ENCODE data around the gene MYO1A.
"Not testable (repeated sequence)": the region's sequence is repeated elsewhere in the genome, so short reads cannot be mapped to it uniquely, and the experiment has no call there.

The MYO1A gene

GRCh38 chr12:57087010-57087690 is 37.2 kb upstream of the MYO1A start:
- peak; percentile 94 to 99 (median 98) for DNase-seq

- DNase-seq = peak; percentile 91 to 93 (median 92)
These were observed 36.6 kb upstream of the MYO1A start for GRCh38 chr12:57086493-57087009.

GRCh38 chr12:57085999-57086492 is 36.1 kb upstream of the MYO1A start:
- peak in 2 of 3 donors; percentile 45 to 56 for DNase-seq

GRCh38 chr12:57080855-57081254 is 30.9 kb upstream of the MYO1A start:
- DNase-seq = no peak

- DNase-seq = no peak
These were observed 29.9 kb upstream of the MYO1A start for GRCh38 chr12:57079821-57080220.

- peak; percentile 98 to 100 (median 99) for DNase-seq
These were observed 28.8 kb upstream of the MYO1A start, which contains the start of gene NEMP1 for GRCh38 chr12:57078519-57079404. Gene NEMP1 (minus strand): TSS chr12:57078791. CDS start chr12:57078745, 46 bp downstream.

- peak in 1 of 3 donors; percentile 39 for DNase-seq
These were observed 23.9 kb upstream of the MYO1A start for GRCh38 chr12:57073566-57074450.

- DNase-seq = no peak
These were observed 22.7 kb upstream of the MYO1A start for GRCh38 chr12:57072661-57073060.

GRCh38 chr12:57069523-57069922 is 19.6 kb upstream of the MYO1A start:
- DNase-seq = peak; percentile 88 to 95 (median 94)

- DNase-seq = no peak
These were observed 16.3 kb upstream of the MYO1A start for GRCh38 chr12:57066245-57066644.

- DNase-seq = peak; percentile 88 to 97 (median 95)
These were observed 14.2 kb upstream of the MYO1A start for GRCh38 chr12:57063991-57064685.

GRCh38 chr12:57058454-57058853 is 8.5 kb upstream of the MYO1A start:
- DNase-seq = no peak

- no peak for DNase-seq
These were observed 7.3 kb upstream of the MYO1A start for GRCh38 chr12:57057067-57057751.

GRCh38 chr12:57055824-57056223 is 5.9 kb upstream of the MYO1A start:
- DNase-seq = peak; percentile 85 to 96 (median 94)

GRCh38 chr12:57053901-57054300 is 4.0 kb upstream of the MYO1A start:
- DNase-seq = not testable (repeated sequence)

GRCh38 chr12:57053146-57053545 is 3.2 kb upstream of the MYO1A start:
- not testable (repeated sequence) for DNase-seq

- DNase-seq = no peak
These were observed 1.1 kb upstream of the MYO1A start for GRCh38 chr12:57051011-57051410.

- no peak for DNase-seq
These were observed 846 bp downstream of the MYO1A start for GRCh38 chr12:57049119-57049446.

- DNase-seq = peak; percentile 50 to 74 (median 56)
These were observed 1.4 kb downstream of the MYO1A start for GRCh38 chr12:57048423-57049118.

GRCh38 chr12:57047981-57048380 is 1.9 kb downstream of the MYO1A start:
- no peak for DNase-seq
